Gastrocnemius medialis (tissue), 4 donors: ENCODE measurements around the gene DNAAF1. TPM values are rescaled to one million over a fixed set of nuclear protein-coding genes. Genes with fewer than 3 reads are reported as not detected.

Source experiments
- ATAC-seq, 2 donors: fragments of 150-250 bp; one replicate each; pipeline ENCODE4 v1.9.1; 2016
- DNase-seq, 2 donors: peaks; one replicate each; pipeline ENCODE4 v3.0.0-alpha.2; 2019
- H3K27ac ChIP-seq, 4 donors: fragments of 200-600 bp; sonication (generic); 1 replicate in 1 of 4; 2 replicates in 3 of 4; pipeline ENCODE4 v1.5.1; 2016 to 2018; ENCODE audit warnings: mild to moderate bottlenecking in 2 of 4, moderate library complexity in 1 of 4
- H3K27me3 ChIP-seq, 3 donors: fragments of 200-600 bp; sonication (generic) in 2 of 3; 1 replicate in 1 of 3; 2 replicates in 2 of 3; pipeline versions ENCODE4 v1.5.1 to v1.6.0; 2016 to 2019; ENCODE audit warnings: mild to moderate bottlenecking in 1 of 3, moderate library complexity in 1 of 3
- H3K36me3 ChIP-seq, 2 donors: fragments of 200-600 bp; sonication (generic) in 1 of 2; one replicate each; pipeline ENCODE4 v1.5.1; 2017 to 2018
- H3K4me1 ChIP-seq, 2 donors: fragments of 200-600 bp; sonication (generic) in 1 of 2; one replicate each; pipeline ENCODE4 v1.5.1; 2016 to 2017; ENCODE audit warnings: mild to moderate bottlenecking in 2 of 2
- H3K4me3 ChIP-seq, 4 donors: fragments of 200-600 bp; sonication (generic) in 3 of 4; 1 replicate in 1 of 4; 2 replicates in 3 of 4; pipeline ENCODE4 v1.5.1; 2016 to 2019; ENCODE audit warnings: mild to moderate bottlenecking in 2 of 4
- H3K9me3 ChIP-seq, 3 donors: fragments of 200-600 bp; sonication (generic) in 2 of 3; 1 replicate in 1 of 3; 2 replicates in 2 of 3; pipeline ENCODE4 v1.5.1; 2016 to 2019
- POLR2A ChIP-seq, 2 donors: fragments of 450-650 bp; IDR thresholded peaks; one replicate each; pipeline ENCODE4 v1.6.1; 2017; ENCODE audit warnings: antibody characterized with exemption in 2 of 2, mild to moderate bottlenecking in 2 of 2, moderate library complexity in 2 of 2
- in situ Hi-C, 4 donors: fragments of 200-750 bp; cut with MboI; loops; one replicate each; pipeline versions ENCODE4 v1.15.0 to v1.8.0; 2017; ENCODE audit warnings: low sequenced_read_pairs in 4 of 4
- intact Hi-C: fragments of 100-400 bp; cut with DNase I; formaldehyde crosslinking; loops from one replicate; pipeline ENCODE4 v1.15.1; 2023; ENCODE audit warnings: low total_unique reads
- total RNA-seq, 4 donors: library from RNA; depleted of rRNA; stranded (reverse); fragments of >200 nt; gene quantifications; one replicate each; pipeline versions ENCODE4 v1.1.0 to v1.2.3, GENCODE V29; 2016
- TF ChIP-seq, protein P1 (sequence below), 5 experiments: fragments of 450-650 bp in 3 of 5; fragments of 200-600 bp in 2 of 5; sonication (generic) in 2 of 5; IDR thresholded peaks in 4 of 5; conservative IDR thresholded peaks in 1 of 5; 1 replicate in 4 of 5; 2 replicates in 1 of 5; pipeline ENCODE4 v1.5.1; 2016 to 2019; ENCODE audit warnings: antibody characterized with exemption in 5 of 5, mild to moderate bottlenecking in 3 of 5, moderate library complexity in 3 of 5

The DNAAF1 gene
- total RNA-seq, 4 donors from 2014 or later = not detected

DNA sequence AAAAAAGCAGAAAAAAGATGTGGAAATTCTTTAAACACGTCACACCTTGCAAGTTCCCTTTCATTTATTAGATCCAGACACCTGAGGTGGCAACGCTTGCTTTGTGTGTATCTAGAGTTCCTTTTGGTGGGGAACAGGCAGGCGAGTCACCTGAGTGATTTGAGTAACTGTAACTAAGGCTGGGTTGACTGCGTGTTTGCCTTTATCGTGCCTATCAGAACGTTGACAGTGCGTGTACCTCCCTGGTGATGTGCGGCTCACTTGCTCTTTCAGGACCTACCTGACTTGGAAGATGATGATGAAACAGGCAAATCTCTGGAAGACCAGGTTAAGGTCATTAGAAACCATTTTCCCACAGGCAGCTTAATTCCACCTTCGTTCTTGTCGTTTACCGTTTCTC lies 29.3 kb downstream of the DNAAF1 start:
- no peak overlapping the region for H3K4me3 ChIP-seq
- no peaks in the 10 kb centered on the region for H3K27me3 ChIP-seq
- ATAC-seq = no peak
- in situ Hi-C loops (loop anchor here in 2 of 4 donors (10.0 to 25.0 kb wide), 2 partner anchors 90 to 212 kb away; partner anchors contain the start of genes NECAB2 (in 1 of the 2) and OSGIN1 (in 1 of the 2)), intact Hi-C loops (no loop called here)
- no peak for TF ChIP-seq POLR2A (IDR thresholded peaks at IDR 0.05)
- DNase-seq = no peak
- H3K4me1 ChIP-seq = peaks cover 0 to 5% of the 10 kb centered on the region in 2 donors
- no peaks in the 10 kb centered on the region for H3K9me3 ChIP-seq
- peaks cover 0 to 13% of the 10 kb centered on the region in 2 donors for H3K36me3 ChIP-seq
- H3K27ac ChIP-seq = no peak overlapping the region

DNA sequence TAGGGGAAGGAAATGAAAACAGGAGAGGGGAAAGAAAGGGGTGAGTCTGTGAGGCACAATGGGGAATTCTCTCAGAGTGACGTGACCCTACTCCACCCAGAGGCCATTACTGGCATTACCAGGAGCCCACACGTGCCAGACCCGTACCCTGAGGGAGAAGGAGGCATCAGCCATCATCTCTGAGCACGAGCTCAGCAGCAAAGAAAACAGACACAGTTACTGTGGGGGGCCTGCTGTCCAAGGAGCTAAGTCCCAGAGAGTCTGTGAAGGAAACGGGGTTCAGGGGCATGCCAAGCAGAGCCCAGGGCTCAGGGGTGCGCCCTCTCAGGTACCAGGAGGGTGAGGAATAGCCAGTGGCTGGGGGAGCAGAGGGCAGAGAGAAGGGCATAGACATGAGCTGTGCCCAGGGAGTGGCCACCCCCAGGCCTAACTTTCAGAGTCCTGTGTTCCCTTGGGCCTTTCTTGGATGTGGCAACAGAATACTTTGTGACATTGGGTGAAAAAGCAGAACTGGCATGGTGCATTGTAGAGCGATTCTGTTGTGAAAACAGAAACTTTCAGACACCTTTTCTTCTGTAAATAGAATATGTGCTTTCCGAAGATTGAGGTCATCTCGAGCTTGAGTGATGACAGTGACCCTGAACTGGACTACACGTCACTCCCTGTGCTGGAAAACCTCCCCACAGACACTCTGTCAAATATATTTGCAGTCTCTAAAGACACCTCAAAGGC lies 30.4 kb downstream of the DNAAF1 start:
- Histone ChIP-seq H3K27me3 (no peaks in the 10 kb centered on the region), H3K36me3 (peaks cover 0 to 20% of the 10 kb centered on the region in 2 donors), H3K4me1 (peaks cover 0 to 5% of the 10 kb centered on the region in 2 donors), H3K27ac (peak overlapping the region in 3 of 4 donors; percentile 63 to 81 (median 78)), H3K4me3 (no peak overlapping the region), H3K9me3 (no peaks in the 10 kb centered on the region)
- no peak for TF ChIP-seq POLR2A (IDR thresholded peaks at IDR 0.05)
- TF ChIP-seq, protein P1, sequence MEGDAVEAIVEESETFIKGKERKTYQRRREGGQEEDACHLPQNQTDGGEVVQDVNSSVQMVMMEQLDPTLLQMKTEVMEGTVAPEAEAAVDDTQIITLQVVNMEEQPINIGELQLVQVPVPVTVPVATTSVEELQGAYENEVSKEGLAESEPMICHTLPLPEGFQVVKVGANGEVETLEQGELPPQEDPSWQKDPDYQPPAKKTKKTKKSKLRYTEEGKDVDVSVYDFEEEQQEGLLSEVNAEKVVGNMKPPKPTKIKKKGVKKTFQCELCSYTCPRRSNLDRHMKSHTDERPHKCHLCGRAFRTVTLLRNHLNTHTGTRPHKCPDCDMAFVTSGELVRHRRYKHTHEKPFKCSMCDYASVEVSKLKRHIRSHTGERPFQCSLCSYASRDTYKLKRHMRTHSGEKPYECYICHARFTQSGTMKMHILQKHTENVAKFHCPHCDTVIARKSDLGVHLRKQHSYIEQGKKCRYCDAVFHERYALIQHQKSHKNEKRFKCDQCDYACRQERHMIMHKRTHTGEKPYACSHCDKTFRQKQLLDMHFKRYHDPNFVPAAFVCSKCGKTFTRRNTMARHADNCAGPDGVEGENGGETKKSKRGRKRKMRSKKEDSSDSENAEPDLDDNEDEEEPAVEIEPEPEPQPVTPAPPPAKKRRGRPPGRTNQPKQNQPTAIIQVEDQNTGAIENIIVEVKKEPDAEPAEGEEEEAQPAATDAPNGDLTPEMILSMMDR (IDR thresholded peaks at IDR 0.05 in 4 of 5, conservative IDR thresholded peaks at IDR 0.05 in 1 of 5) = peak; percentile 52 to 82 (median 75)
- DNase-seq (peak in 1 of 2 donors; percentile 45), ATAC-seq (peak; percentile 77 to 80)
- intact Hi-C loops (no loop called here), in situ Hi-C loops (loop anchor here in 3 of 4 donors (10.0 to 25.0 kb wide), 4 partner anchors 88 to 363 kb away; partner anchors contain the start of genes HSBP1 (in 1 of the 3), NECAB2 (in 1 of the 3) and OSGIN1 (in 1 of the 3))

DNA sequence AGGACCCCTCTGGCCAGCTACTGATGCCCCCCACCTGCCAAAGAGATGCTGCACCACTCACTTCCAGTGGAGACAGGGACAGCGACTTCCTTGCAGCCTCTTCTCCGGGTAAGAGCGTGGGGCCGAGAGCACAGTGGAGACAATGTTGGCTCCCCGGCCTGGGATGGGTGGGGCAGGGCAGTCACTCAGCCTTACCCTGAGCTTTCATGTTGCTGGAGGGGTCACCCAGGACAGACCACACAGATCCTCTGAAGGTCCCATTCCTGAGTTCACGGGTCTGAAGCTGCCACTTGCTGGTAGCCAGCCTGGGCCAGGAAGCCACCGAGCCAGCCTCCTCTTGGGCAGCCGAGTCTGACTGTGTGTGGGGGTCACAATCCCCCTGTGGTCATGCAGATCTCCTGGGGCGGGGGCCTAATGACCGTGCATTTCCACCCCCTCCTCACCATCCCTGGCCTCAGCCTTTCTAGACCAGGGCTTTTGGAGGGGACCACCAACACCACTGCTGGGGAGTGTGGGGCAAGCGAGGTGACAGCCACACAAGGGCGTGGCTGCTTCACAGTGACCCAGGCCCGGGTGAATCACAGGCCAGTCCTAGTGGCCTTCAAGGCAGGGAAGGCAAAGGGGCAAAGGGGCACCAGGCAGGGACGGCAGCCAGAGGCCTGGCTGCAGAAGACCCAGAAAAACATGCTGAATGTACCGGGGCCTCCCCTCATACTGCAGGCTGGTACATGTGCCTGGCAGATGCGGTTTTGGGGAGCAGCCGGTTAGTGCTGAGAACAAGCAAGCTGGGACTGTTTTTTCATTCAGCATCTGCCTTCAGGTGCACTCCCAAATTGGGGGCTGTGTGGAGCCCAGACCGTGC lies 31.3 kb downstream of the DNAAF1 start:
- peaks cover 0 to 29% of the 10 kb centered on the region in 2 donors for H3K36me3 ChIP-seq
- ATAC-seq (no peak), DNase-seq (no peak)
- no peaks in the 10 kb centered on the region for H3K27me3 ChIP-seq
- in situ Hi-C loops (loop anchor here in 3 of 4 donors (10.0 to 25.0 kb wide), 4 partner anchors 89 to 364 kb away; partner anchors contain the start of genes HSBP1 (in 1 of the 3), NECAB2 (in 1 of the 3) and OSGIN1 (in 1 of the 3)), intact Hi-C loops (no loop called here)
- no peak overlapping the region for H3K4me3 ChIP-seq
- H3K9me3 ChIP-seq = no peaks in the 10 kb centered on the region
- peaks cover 0 to 5% of the 10 kb centered on the region in 2 donors for H3K4me1 ChIP-seq
- no peak for TF ChIP-seq POLR2A (IDR thresholded peaks at IDR 0.05)
- TF ChIP-seq, protein P1 (IDR thresholded peaks at IDR 0.05 in 4 of 5, conservative IDR thresholded peaks at IDR 0.05 in 1 of 5) = no peak
- peak overlapping the region; percentile 15 to 81 (median 70) for H3K27ac ChIP-seq

DNA sequence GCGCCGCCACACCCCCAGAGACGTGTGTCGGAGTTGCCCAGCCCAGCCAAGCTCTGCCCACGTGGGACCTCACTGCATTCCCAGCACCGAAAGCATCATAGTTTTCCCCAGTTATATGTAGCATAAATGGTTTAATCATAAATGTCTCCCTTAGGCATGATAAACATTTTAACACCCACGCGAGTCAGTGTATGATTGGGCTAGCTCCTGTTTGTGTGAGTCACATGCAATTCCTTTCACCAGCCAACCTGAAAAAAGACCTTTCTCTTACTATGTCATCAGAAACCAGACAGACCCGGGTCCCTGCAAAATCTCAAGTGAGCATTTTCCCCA lies 32.6 kb downstream of the DNAAF1 start:
- H3K27me3 ChIP-seq = no peaks in the 10 kb centered on the region
- H3K9me3 ChIP-seq = no peaks in the 10 kb centered on the region
- peaks cover 0 to 5% of the 10 kb centered on the region in 2 donors for H3K4me1 ChIP-seq
- in situ Hi-C loops = loop anchor here in 3 of 4 donors (10.0 to 25.0 kb wide), 4 partner anchors 90 to 365 kb away; partner anchors contain the start of genes HSBP1 (in 1 of the 3), NECAB2 (in 1 of the 3) and OSGIN1 (in 1 of the 3)
- no peak for DNase-seq
- TF ChIP-seq POLR2A (IDR thresholded peaks at IDR 0.05) = no peak
- TF ChIP-seq, protein P1 (IDR thresholded peaks at IDR 0.05 in 4 of 5, conservative IDR thresholded peaks at IDR 0.05 in 1 of 5) = no peak
- intact Hi-C loops = no loop called here
- H3K27ac ChIP-seq = peak overlapping the region; percentile 61 to 81 (median 70)
- H3K36me3 ChIP-seq = peaks cover 0 to 41% of the 10 kb centered on the region in 2 donors
- ATAC-seq = no peak
- no peak overlapping the region for H3K4me3 ChIP-seq
